ENCODE results near the gene MAPK8.

Gene MAPK8

GRCh38 chr10:48453451-48454301, 147.2 kb downstream of the MAPK8 start:
- Histone ChIP-seq H2AFZ (ENCODE audit: low read length) (no peak overlapping the region), H3K27ac (ENCODE audit: low read length) (no peak overlapping the region), H3K4me3 (ENCODE audit: low read length) (no peak overlapping the region), H3K9me3 (replicated peaks; ENCODE audit: insufficient read depth, low read length) (no peaks in the 10 kb centered on the region), H3K79me2 (ENCODE audit: low read length) (no peaks in the 10 kb centered on the region), H3K4me1 (ENCODE audit: low read length) (no peaks in the 10 kb centered on the region), H3K36me3 (replicated peaks; ENCODE audit: insufficient read depth, low read length) (no peaks in the 10 kb centered on the region), H3K27me3 (replicated peaks; ENCODE audit: insufficient read depth, low read length) (no peaks in the 10 kb centered on the region), H3K9ac (ENCODE audit: low read length) (no peak overlapping the region), H4K20me1 (ENCODE audit: insufficient read depth, low read length) (no peaks in the 10 kb centered on the region), H3K4me2 (ENCODE audit: low read depth, low read length) (no peak overlapping the region), H3F3A (ENCODE audit: insufficient read depth, low read length) (no peaks in the 10 kb centered on the region), H3K9me2 (replicated peaks; ENCODE audit: insufficient read depth, low read length) (no peaks in the 10 kb centered on the region)
- TF ChIP-seq CTCF (IDR thresholded peaks at IDR 0.05; ENCODE audit: low read length) (no peak), EZH2 (optimal IDR thresholded peaks at IDR 0.05; ENCODE audit: low read depth, low read length) (no peak), EZH2phosphoT487 (IDR thresholded peaks at IDR 0.05; ENCODE audit: low read length) (no peak)
- no peak for DNase-seq

GRCh38 chr10:48454302-48455054, 148.0 kb downstream of the MAPK8 start:
- no peak for DNase-seq
- Histone ChIP-seq H3K27me3 (replicated peaks; ENCODE audit: insufficient read depth, low read length) (no peaks in the 10 kb centered on the region), H3K36me3 (replicated peaks; ENCODE audit: insufficient read depth, low read length) (no peaks in the 10 kb centered on the region), H2AFZ (ENCODE audit: low read length) (no peak overlapping the region), H3K4me2 (ENCODE audit: low read depth, low read length) (no peak overlapping the region), H3F3A (ENCODE audit: insufficient read depth, low read length) (no peaks in the 10 kb centered on the region), H3K4me3 (ENCODE audit: low read length) (no peak overlapping the region), H3K4me1 (ENCODE audit: low read length) (no peaks in the 10 kb centered on the region), H3K9me2 (replicated peaks; ENCODE audit: insufficient read depth, low read length) (no peaks in the 10 kb centered on the region), H3K9ac (ENCODE audit: low read length) (no peak overlapping the region), H3K9me3 (replicated peaks; ENCODE audit: insufficient read depth, low read length) (no peaks in the 10 kb centered on the region), H3K79me2 (ENCODE audit: low read length) (no peaks in the 10 kb centered on the region), H3K27ac (ENCODE audit: low read length) (no peak overlapping the region), H4K20me1 (ENCODE audit: insufficient read depth, low read length) (no peaks in the 10 kb centered on the region)
- TF ChIP-seq EZH2 (optimal IDR thresholded peaks at IDR 0.05; ENCODE audit: low read depth, low read length) (no peak), EZH2phosphoT487 (IDR thresholded peaks at IDR 0.05; ENCODE audit: low read length) (no peak), CTCF (IDR thresholded peaks at IDR 0.05; ENCODE audit: low read length) (no peak)

GRCh38 chr10:48455055-48455391, 148.5 kb downstream of the MAPK8 start:
- H3K4me2 ChIP-seq (ENCODE audit: low read depth, low read length): no peak overlapping the region
- no peaks in the 10 kb centered on the region for H3K9me2 ChIP-seq (replicated peaks; ENCODE audit: insufficient read depth, low read length)
- H3F3A ChIP-seq (ENCODE audit: insufficient read depth, low read length): no peaks in the 10 kb centered on the region
- no peaks in the 10 kb centered on the region for H3K4me1 ChIP-seq (ENCODE audit: low read length)
- H3K36me3 ChIP-seq (replicated peaks; ENCODE audit: insufficient read depth, low read length): no peaks in the 10 kb centered on the region
- H4K20me1 ChIP-seq (ENCODE audit: insufficient read depth, low read length): no peaks in the 10 kb centered on the region
- no peak overlapping the region for H3K4me3 ChIP-seq (ENCODE audit: low read length)
- no peaks in the 10 kb centered on the region for H3K79me2 ChIP-seq (ENCODE audit: low read length)
- H3K9me3 ChIP-seq (replicated peaks; ENCODE audit: insufficient read depth, low read length): no peaks in the 10 kb centered on the region
- TF ChIP-seq EZH2 (optimal IDR thresholded peaks at IDR 0.05; ENCODE audit: low read depth, low read length): no peak
- no peak for TF ChIP-seq CTCF (IDR thresholded peaks at IDR 0.05; ENCODE audit: low read length)
- TF ChIP-seq EZH2phosphoT487 (IDR thresholded peaks at IDR 0.05; ENCODE audit: low read length): no peak
- no peak overlapping the region for H2AFZ ChIP-seq (ENCODE audit: low read length)
- H3K9ac ChIP-seq (ENCODE audit: low read length): no peak overlapping the region
- H3K27me3 ChIP-seq (replicated peaks; ENCODE audit: insufficient read depth, low read length): no peaks in the 10 kb centered on the region
- H3K27ac ChIP-seq (ENCODE audit: low read length): no peak overlapping the region
- DNase-seq: no peak

Measured in MM.1S (cell line).